HG03097 (cell line): ENCODE measurements around the gene NOB1.

Experiments used
- ATAC-seq: cut with Tn5 transposase; IDR thresholded peaks from one replicate; pipeline ENCODE4 v1.9.1; 2021; ENCODE audit not compliant: unreplicated experiment, low FRiP score

The NOB1 gene

DNA sequence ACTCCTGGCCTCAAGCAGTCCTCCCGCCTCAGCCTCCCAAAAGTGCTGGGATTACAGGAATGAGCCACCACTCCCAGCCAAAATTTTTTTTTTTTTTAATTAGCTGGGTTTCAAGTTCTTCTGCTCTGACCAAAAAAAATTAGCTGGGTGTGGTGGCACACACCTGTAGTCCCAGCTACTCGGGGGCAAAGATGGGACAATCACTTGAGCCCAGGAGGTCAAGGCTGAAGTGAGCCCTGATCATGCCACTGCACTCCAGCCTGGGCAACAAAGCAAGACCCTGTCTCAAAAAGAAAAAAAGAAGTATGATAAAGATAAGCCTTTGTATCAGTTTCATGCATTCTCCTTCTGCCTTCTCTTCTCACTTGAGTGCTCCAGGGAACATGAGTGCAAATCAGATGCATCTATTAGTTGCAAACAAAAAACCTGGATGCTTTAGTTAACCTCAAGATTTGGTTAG, 30.3 kb downstream of the NOB1 start:
- ATAC-seq, result no peak

- no peak for ATAC-seq
These were observed 33.2 kb downstream of the NOB1 start for GRCh38 chr16:69721441-69721957.

DNA sequence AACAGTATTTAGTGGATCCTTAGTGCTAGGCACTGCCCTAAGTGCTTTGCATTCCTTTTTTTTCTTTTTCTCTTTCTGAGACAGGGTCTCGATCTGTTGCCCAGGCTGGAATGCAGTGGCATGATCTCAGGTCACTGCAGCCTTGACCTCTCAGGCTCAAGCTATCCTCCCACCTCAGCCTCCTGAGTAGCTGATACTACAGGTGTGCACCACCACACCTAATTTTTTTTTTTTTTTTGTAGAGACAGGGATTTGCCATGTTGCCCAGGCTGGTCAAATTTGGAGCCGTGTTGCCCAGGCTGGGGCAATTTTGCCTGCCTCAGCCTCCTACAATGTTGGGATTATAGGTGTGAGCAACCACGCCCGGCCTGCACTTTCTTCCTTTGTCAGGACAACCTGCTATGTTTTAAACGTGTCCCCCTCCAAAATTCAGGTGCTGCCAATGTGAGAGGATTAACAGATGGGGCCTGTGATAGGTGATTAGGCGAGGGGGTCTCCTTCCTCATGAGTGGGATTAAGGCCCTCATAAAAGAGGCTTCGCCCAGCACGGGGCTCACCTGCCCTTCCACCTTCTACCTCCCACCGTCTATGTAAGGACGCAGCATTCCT, 33.8 kb downstream of the NOB1 start:
- no peak for ATAC-seq

- no peak for ATAC-seq
These were observed 36.5 kb downstream of the NOB1 start for GRCh38 chr16:69718111-69718764.

- ATAC-seq, result no peak
These were observed 37.7 kb downstream of the NOB1 start for GRCh38 chr16:69717066-69717465.

GRCh38 chr16:69712914-69713581, 41.7 kb downstream of the NOB1 start:
- no peak for ATAC-seq

GRCh38 chr16:69712277-69712676, 42.4 kb downstream of the NOB1 start:
- ATAC-seq, result no peak

DNA sequence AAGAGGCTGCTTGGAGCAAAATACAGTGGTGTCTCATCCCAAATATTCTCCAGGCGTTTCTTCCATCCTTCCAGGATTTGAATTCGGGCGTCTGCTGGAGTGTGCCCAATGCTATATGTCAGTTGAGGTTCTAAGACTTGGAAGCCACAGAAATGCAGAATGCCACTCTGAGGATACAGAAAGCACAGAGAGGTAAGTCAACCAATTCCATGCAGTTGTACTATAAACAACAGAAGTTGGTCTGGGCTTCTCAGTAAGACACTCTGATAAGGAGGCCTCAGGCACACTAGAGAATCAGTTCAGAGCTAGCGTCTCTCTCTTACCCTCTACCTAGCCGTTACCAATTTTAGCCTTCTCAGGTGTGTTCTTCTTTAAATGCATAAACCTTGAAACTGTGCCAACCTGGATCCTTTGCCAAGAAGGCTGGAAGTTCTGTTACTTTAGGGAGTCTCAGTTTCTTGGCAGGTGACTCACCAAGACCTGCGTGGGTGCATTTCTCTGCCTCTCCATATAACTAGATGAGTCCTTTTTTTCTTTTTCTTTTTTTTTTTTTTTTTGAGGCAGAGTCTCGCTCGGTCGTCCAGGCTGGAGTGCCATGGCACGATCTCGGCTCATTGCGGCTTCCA, 43.5 kb downstream of the NOB1 start:
- no peak for ATAC-seq

DNA sequence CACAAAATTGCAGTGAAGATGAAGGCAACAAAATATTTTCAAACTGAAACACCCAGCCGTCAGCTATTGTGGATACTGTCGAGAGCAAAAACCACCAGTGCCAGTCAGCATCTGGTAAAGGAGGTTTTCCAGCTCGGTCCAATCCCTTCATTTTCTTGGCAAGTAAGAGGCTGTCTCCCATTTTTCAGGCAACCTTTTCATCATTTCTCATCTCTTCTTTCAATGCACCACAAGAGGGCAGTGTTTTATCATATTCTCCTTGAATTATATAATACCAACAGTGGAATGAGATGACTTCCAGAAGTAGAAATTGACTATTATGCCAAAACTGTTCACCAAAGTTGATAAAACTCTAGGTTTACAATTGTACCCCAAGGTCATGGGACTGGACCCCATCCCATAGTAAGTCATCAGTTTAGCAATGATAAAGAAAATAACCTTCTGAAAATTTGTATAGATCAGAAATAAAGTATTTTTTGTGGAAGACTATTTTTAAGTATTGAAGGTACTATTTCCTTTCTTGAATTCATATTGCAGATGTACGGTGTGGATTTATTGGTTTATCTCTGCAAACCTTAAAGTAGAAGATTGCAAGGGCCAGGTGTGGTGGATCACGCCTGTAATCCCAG, 45.2 kb downstream of the NOB1 start:
- no peak for ATAC-seq

DNA sequence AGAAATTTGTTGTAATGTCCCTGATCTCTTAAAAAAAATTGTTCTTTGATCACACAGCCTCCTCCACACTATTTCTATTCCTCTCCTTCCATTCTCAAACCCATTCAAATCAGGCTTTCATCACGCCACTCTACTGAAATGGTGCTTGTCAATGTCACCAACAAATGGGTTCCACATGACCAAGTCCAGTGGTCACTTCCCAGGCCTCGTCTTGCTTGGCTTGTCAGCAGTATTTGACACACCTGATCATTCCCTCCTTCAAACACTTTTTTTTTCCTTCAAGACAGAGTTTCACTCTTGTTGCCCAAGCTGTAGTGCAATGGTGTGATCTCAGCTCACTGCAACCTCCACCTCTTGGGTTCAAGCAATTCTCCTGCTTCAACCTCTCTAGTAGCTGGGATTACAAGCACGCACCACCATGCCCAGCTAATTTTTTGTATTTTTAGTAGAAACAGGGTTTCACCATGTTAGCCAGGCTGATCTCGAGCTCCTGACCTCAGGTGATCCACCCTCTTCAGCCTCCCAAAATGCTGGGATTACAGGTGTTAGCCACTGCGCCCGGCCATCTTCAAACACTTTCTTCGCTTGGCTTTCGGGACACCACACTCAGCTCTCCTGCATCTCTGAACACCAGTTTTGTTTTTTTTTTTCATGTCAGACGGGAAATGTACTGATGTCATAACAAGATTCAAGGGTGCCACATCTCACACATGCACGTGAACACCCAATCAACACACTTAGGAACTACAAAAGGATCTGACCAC, 46.6 kb downstream of the NOB1 start:
- no peak for ATAC-seq

- ATAC-seq, result no peak
These were observed 47.8 kb downstream of the NOB1 start for GRCh38 chr16:69706975-69707340.

GRCh38 chr16:69706256-69706974, 48.3 kb downstream of the NOB1 start:
- ATAC-seq, result no peak

- ATAC-seq, result no peak
These were observed 51.1 kb downstream of the NOB1 start for GRCh38 chr16:69703638-69704037.

DNA sequence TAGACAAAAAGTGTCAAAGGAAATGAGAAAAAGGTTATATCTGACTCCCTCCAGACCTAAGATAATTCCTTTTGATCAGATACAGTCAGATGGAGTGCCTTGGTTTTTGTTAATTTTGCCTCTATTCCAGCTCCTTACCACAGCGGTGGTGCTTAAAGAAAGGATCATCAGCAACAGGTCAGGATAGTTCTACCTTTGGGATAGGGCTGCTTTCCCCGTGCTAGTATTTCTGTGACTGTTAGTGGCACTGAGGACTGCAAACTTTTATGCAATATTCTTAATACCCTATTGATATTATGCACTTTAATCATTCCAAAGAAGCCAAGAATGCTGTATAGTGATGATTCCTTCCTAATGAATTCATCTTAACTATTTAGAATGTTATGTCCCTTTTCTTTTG, 52.9 kb downstream of the NOB1 start:
- ATAC-seq, result no peak

DNA sequence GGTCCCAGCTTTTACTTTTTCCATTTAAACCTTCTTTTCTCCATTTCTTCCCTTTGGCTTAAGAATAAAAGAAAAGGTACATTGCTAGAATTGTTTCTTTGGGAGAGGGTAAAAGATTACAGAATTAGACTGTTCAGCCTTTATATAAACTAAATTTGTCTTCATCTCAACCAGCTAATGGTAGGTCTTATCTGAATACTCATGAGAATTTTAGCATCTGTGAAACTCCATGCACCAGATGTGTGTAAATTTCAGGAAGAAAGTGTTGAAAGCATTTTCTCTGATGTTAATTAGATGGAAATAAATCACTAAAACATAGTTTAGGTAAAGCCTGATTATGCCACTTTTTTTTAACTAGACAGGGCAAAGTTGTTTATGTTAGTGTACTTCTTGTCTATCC, 53.3 kb downstream of the NOB1 start:
- no peak for ATAC-seq

DNA sequence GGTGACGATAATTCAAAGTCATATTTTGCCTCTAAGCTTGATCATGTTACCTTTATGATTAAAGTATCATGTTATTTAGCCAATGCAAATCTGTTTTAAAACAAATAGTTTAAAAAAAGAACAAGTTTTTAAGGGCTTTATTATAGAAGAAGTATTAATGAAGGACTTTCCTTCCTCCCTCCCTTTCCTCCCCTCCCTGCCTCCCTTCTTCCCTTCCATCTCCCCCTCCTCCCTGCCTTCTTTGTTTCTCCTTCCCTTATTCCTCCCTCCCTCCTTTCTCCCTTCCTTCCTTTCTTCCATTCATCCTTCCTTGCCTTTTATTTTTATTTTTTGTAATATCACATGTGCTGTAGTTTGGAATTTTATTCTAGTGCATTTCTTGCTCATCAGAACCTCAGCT, 54.8 kb downstream of the NOB1 start:
- ATAC-seq, result no peak

DNA sequence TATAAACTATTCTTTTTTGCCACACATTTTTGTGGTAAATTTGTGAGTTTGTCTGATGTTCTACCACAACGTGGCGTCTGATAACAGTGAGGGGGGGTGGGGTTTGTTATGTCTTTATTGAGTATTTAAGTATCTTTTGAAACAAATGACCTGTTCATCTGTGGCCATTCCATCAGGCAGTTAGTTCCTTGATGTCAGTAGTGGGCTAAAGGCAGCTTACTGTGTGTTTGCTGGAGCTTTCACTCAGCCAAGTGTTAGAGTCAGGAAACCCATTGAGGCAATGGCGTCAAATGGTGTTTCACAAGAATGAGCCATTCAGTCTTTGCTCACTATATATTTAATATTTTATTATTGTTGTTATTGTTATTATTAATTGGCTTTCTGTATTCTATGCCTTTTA, 56.3 kb downstream of the NOB1 start:
- no peak for ATAC-seq

DNA sequence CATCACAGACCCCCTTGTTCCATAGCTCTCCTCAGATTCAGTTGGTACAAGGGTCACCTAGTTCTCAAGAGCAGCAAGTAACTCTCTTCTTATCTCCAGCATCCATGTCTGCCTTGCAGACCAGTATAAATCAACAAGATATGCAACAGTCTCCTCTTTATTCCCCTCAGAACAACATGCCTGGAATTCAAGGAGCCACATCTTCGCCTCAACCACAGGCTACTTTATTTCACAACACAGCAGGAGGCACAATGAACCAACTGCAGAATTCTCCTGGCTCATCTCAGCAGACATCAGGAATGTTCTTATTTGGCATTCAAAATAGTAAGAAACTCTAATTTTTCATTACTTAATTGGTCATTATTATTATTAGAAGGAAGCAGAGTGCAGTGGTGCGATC, 60.8 kb downstream of the NOB1 start:
- ATAC-seq, result no peak
